CD4-positive, alpha-beta T cell treated with Interleukin-15 for 1 hour (primary cell): ENCODE results near the gene JMJD1C.

Source experiments
- DNase-seq: peaks from one replicate; pipeline ENCODE4 v3.0.0-alpha.2; 2020

The JMJD1C gene

GRCh38 chr10:63434866-63435854, 30.6 kb downstream of the JMJD1C start:
- no peak for DNase-seq

GRCh38 chr10:63431962-63432797, 33.6 kb downstream of the JMJD1C start:
- DNase-seq: no peak

GRCh38 chr10:63430999-63431356, 34.8 kb downstream of the JMJD1C start:
- no peak for DNase-seq

- no peak for DNase-seq
Measured at GRCh38 chr10:63430091-63430998, 35.4 kb downstream of the JMJD1C start.

- DNase-seq: no peak
Measured at GRCh38 chr10:63429281-63429680, 36.5 kb downstream of the JMJD1C start.

- DNase-seq: no peak
Measured at GRCh38 chr10:63427013-63427412, 38.8 kb downstream of the JMJD1C start.

- DNase-seq: no peak
Measured at GRCh38 chr10:63425512-63425911, 40.3 kb downstream of the JMJD1C start.

- DNase-seq: no peak
Measured at GRCh38 chr10:63424576-63424975, 41.2 kb downstream of the JMJD1C start.

- no peak for DNase-seq
Measured at GRCh38 chr10:63423494-63423893, 42.3 kb downstream of the JMJD1C start.

GRCh38 chr10:63421591-63421990, 44.2 kb downstream of the JMJD1C start:
- DNase-seq: peak; percentile 37

- no peak for DNase-seq
Measured at GRCh38 chr10:63416376-63416775, 49.4 kb downstream of the JMJD1C start.

GRCh38 chr10:63415640-63416244, 50.0 kb downstream of the JMJD1C start:
- no peak for DNase-seq

- DNase-seq: no peak
Measured at GRCh38 chr10:63414481-63415260, 51.1 kb downstream of the JMJD1C start.

- no peak for DNase-seq
Measured at GRCh38 chr10:63413429-63413828, 52.3 kb downstream of the JMJD1C start.

- DNase-seq: no peak
Measured at GRCh38 chr10:63412304-63412703, 53.5 kb downstream of the JMJD1C start.

- no peak for DNase-seq
Measured at GRCh38 chr10:63410633-63411032, 55.1 kb downstream of the JMJD1C start.

- no peak for DNase-seq
Measured at GRCh38 chr10:63409465-63410027, 56.2 kb downstream of the JMJD1C start.

- DNase-seq: no peak
Measured at GRCh38 chr10:63407136-63407662, 58.6 kb downstream of the JMJD1C start.

GRCh38 chr10:63396133-63396761, 69.5 kb downstream of the JMJD1C start:
- no peak for DNase-seq

- no peak for DNase-seq
Measured at GRCh38 chr10:63393050-63393449, 72.7 kb downstream of the JMJD1C start.
